GM19468 (cell line): Measurements from ENCODE around the gene VSIR.

Experiments used
- ATAC-seq: cut with Tn5 transposase; IDR thresholded peaks from one replicate; pipeline ENCODE4 v1.9.1; 2021; ENCODE audit warnings: mild to moderate bottlenecking, moderate library complexity, moderate number of reproducible peaks; ENCODE audit not compliant: unreplicated experiment; ENCODE audit errors: extremely low read depth

VSIR gene

GRCh38 chr10:71773221-71773971 is at the start of gene VSIR:
TSS of gene VSIR (minus strand) at chr10:71773520. CDS start at chr10:71773439, 81 bp downstream.
- no peak for ATAC-seq

GRCh38 chr10:71821909-71822763 is 48.8 kb upstream of the VSIR start:
- ATAC-seq: no peak

GRCh38 chr10:71820966-71821365 is 47.6 kb upstream of the VSIR start:
- no peak for ATAC-seq

- ATAC-seq: no peak
Observed at GRCh38 chr10:71819985-71820384, 46.7 kb upstream of the VSIR start.

- no peak for ATAC-seq
Observed at GRCh38 chr10:71819441-71819861, 46.1 kb upstream of the VSIR start.

- ATAC-seq: no peak
Observed at GRCh38 chr10:71818674-71819260, 45.4 kb upstream of the VSIR start.

GRCh38 chr10:71817831-71818655 is 44.7 kb upstream of the VSIR start:
- ATAC-seq: no peak

- ATAC-seq: no peak
Observed at GRCh38 chr10:71816936-71817618, 43.8 kb upstream of the VSIR start.

- ATAC-seq: no peak
Observed at GRCh38 chr10:71816421-71816851, 43.1 kb upstream of the VSIR start.

- ATAC-seq: no peak
Observed at GRCh38 chr10:71815515-71816130, 42.3 kb upstream of the VSIR start.

- ATAC-seq: no peak
Observed at GRCh38 chr10:71814922-71815411, 41.6 kb upstream of the VSIR start.

- ATAC-seq: no peak
Observed at GRCh38 chr10:71812913-71813590, 39.7 kb upstream of the VSIR start.

GRCh38 chr10:71812016-71812912 is 38.9 kb upstream of the VSIR start:
- no peak for ATAC-seq

GRCh38 chr10:71811351-71811750 is 38.0 kb upstream of the VSIR start:
- no peak for ATAC-seq

- ATAC-seq: no peak
Observed at GRCh38 chr10:71810048-71810750, 36.9 kb upstream of the VSIR start.

- ATAC-seq: no peak
Observed at GRCh38 chr10:71809628-71810027, 36.3 kb upstream of the VSIR start.
